ENCODE results near the gene HILPDA. TPM values are rescaled to one million over a fixed set of nuclear protein-coding genes. Genes with fewer than 3 reads are reported as not detected.
"Not testable (repeated sequence)": the region's sequence is repeated elsewhere in the genome, so short reads cannot be mapped to it uniquely, and the experiment has no call there.

HILPDA gene
- total RNA-seq, 1 donor from 2014 or later = 15.6 TPM

DNA sequence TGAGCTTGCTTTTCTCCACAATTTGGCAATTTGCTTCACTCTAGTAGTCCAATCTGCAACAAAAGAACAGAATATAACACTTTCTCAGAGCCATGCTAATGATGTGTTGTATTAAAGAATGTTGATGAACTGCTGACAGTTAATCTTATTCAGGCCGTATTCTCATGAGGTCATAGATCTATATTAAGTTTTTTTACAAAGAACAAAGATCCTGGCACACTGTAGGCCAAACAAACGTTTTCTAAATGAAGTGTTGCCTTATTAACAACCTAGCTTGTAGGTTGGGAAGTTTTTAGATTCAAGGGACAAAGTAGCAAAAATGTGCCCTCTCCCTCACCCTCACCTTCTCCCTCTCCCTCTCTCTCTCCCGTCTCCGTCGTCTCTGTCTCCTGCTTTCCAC, 6.8 kb downstream of the HILPDA start:
- Histone ChIP-seq H3K36me3 (ENCODE audit: control insufficient read depth, insufficient read depth, low read length) (no peaks in the 10 kb centered on the region), H3K4me3 (ENCODE audit: low read depth, low read length) (no peak overlapping the region), H3K27me3 (ENCODE audit: control insufficient read depth, insufficient read depth, low read length) (no peaks in the 10 kb centered on the region)
- TF ChIP-seq, protein P1, sequence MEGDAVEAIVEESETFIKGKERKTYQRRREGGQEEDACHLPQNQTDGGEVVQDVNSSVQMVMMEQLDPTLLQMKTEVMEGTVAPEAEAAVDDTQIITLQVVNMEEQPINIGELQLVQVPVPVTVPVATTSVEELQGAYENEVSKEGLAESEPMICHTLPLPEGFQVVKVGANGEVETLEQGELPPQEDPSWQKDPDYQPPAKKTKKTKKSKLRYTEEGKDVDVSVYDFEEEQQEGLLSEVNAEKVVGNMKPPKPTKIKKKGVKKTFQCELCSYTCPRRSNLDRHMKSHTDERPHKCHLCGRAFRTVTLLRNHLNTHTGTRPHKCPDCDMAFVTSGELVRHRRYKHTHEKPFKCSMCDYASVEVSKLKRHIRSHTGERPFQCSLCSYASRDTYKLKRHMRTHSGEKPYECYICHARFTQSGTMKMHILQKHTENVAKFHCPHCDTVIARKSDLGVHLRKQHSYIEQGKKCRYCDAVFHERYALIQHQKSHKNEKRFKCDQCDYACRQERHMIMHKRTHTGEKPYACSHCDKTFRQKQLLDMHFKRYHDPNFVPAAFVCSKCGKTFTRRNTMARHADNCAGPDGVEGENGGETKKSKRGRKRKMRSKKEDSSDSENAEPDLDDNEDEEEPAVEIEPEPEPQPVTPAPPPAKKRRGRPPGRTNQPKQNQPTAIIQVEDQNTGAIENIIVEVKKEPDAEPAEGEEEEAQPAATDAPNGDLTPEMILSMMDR (IDR thresholded peaks at IDR 0.05; ENCODE audit: insufficient read depth, low read length, poor library complexity, severe bottlenecking) = no peak
- no peak for DNase-seq (ENCODE audit: low read depth)

DNA sequence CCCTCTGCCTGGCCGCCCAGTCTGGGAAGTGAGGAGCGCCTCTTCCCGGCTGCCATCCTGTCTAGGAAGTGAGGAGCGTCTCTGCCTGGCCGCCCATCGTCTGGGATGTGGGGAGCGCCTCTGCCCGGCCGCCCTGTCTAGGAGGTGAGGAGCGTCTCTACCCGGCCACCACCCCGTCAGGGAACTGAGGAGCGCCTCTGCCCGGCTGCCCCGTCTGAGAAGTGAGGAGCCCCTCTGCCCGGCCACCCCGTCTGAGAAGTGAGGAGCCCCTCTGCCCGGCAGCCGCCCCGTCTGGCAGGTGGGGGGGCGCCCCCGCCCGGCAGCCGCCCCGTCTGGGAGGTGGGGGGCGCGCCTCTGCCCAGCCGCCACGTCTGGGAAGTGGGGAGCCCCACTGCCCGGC, 7.7 kb downstream of the HILPDA start:
- not testable (repeated sequence) for H3K4me3 ChIP-seq (ENCODE audit: low read depth, low read length); H3K36me3 ChIP-seq (ENCODE audit: control insufficient read depth, insufficient read depth, low read length); DNase-seq (ENCODE audit: low read depth); H3K27me3 ChIP-seq (ENCODE audit: control insufficient read depth, insufficient read depth, low read length)

DNA sequence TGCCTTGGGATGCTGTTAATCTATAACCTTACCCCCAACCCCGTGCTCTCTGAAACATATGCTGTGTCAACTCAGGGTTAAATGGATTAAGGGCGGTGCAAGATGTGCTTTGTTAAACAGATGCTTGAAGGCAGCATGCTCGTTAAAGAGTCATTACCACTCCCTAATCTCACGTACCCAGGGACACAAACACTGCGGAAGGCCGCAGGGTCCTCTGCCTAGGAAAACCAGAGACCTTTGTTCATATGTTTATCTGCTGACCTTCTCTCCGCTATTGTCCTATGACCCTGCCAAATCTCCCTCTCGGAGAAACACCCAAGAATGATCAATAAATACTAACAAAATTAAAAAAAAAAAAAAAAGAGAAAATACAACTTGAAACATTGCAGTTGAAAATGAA, 8.3 kb downstream of the HILPDA start:
- not testable (repeated sequence) for DNase-seq (ENCODE audit: low read depth); H3K4me3 ChIP-seq (ENCODE audit: low read depth, low read length); H3K27me3 ChIP-seq (ENCODE audit: control insufficient read depth, insufficient read depth, low read length); H3K36me3 ChIP-seq (ENCODE audit: control insufficient read depth, insufficient read depth, low read length)

DNA sequence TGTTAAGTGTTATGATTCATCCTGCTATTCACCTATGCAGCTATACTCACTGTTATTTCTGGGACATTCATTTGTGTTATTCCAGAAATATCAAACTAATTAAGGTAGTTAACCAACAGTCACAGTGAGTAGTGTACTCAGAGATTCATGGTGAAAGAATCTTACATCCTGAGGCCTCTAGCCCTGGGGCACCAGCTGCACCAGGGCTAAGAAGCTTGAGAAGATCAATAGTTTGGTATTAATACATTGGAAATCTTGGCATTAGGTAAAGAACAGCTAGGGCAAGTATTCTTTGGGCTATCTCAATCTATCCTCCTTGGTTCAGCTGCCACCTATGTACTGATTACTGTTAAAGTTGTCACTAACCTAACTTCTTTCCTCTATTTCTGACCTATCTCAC, 11.2 kb downstream of the HILPDA start:
- not testable (repeated sequence) for H3K4me3 ChIP-seq (ENCODE audit: low read depth, low read length); DNase-seq (ENCODE audit: low read depth); H3K27me3 ChIP-seq (ENCODE audit: control insufficient read depth, insufficient read depth, low read length); H3K36me3 ChIP-seq (ENCODE audit: control insufficient read depth, insufficient read depth, low read length)

DNA sequence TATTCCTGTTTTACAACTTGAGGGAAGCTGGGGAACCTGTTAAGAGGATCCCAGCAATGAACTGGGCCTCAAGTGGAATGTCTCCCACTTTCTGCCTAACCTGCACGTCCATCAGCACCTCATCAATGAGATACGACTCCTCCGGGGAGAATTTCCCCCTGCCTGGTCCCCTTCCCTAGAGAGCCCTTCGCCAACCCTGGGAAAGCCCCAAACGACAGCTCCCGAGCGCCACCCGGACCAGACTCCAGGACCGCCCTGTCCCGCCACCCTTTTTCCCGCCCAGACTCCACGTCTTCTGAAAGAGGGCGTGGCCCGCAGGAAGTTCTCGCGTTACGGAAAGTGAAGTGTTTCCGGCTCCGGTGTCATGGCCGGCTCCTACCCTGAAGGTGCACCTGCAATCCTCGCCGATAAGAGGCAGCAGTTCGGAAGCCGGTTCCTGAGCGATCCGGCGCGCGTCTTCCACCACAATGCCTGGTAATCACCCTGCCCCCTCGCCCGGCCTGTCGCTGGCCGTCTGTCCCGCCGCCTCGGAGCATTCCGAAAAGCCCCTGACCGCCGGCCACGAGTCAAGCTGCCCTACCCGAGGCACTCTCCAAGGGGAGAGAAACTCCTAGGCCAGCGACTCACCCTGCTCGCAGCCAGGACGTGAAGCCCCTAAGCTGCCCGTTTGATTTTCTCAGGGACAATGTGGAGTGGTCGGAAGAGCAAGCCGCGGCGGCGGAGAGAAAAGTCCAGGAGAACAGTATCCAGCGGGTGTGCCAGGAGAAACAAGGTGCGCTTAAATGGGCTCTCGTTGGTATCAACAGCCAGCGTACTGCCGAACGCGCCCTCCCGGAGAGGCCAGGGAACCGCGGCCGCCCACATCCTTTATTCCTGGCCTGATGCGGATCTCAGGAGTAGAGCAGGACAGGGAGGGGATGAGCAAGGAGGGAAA, 21.0 kb downstream of the HILPDA start, which contains the start of gene METTL2B:
Gene METTL2B, plus strand, starts transcription at position 347 of the 934 bp plus-strand sequence. Its CDS starts 18 bp downstream, at position 365.
- H3K27me3 ChIP-seq (ENCODE audit: control insufficient read depth, insufficient read depth, low read length); H3K36me3 ChIP-seq (ENCODE audit: control insufficient read depth, insufficient read depth, low read length): not testable (repeated sequence)
- peak within 1 kb of the TSS; percentile 84 for H3K4me3 ChIP-seq (ENCODE audit: low read depth, low read length)
- peak; percentile 71 for DNase-seq (ENCODE audit: low read depth)
- TF ChIP-seq, protein P1 (IDR thresholded peaks at IDR 0.05; ENCODE audit: insufficient read depth, low read length, poor library complexity, severe bottlenecking) = peak; percentile 49

DNA sequence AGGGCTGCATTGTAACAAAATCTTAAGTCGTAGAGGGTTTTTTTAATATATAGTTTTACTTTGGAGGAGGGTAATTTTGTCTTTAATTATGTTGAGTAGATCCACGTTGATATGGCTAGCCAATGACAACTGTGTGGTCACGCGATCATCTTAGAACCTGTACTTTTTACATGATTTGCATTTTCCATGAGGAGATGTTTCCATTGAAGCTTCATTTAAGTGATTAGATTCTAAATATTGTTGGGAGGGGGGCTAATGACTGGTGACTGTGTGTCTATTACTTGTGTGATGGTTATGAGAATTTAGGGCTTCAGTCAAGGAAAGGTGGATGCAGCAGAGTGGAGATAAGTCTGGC, 21.6 kb downstream of the HILPDA start:
- not testable (repeated sequence) for H3K36me3 ChIP-seq (ENCODE audit: control insufficient read depth, insufficient read depth, low read length); DNase-seq (ENCODE audit: low read depth)

DNA sequence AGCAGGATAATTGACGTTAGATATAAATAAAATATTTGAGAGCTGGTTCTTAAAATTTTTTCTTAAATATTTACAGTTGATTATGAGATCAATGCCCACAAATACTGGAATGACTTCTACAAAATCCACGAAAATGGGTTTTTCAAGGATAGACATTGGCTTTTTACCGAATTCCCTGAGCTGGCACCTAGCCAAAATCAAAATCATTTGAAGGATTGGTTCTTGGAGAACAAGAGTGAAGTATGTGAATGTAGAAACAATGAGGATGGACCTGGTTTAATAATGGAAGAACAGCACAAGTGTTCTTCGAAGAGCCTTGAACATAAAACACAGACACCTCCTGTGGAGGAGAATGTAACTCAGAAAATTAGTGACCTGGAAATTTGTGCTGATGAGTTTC, 23.4 kb downstream of the HILPDA start:
- not testable (repeated sequence) for DNase-seq (ENCODE audit: low read depth); H3K27me3 ChIP-seq (ENCODE audit: control insufficient read depth, insufficient read depth, low read length); H3K36me3 ChIP-seq (ENCODE audit: control insufficient read depth, insufficient read depth, low read length); H3K4me3 ChIP-seq (ENCODE audit: low read depth, low read length)

More for the DNA sequence above, 21.6 kb downstream of the HILPDA start:
- not testable (repeated sequence) for H3K27me3 ChIP-seq (ENCODE audit: control insufficient read depth, insufficient read depth, low read length)
- peak overlapping the region; percentile 84 for H3K4me3 ChIP-seq (ENCODE audit: low read depth, low read length)

DNA sequence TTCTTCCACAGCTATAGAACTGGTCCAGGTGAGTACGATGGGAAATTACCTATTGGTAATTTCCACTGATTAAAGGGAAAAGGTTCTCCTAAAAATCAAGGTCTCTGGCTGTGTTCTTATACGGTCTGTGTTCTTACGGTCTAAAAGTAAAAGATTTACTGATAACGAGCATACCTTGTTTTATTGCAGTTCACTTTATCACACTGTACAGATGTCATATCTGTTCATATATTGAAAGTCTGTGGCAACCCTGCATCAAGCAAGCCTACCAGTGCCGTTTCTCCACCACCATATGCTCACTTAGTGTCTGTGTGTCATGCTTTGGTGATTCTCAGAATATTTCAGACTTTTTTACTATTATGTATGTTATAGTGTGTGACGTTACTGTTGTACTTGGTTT, 32.5 kb downstream of the HILPDA start:
- not testable (repeated sequence) for H3K36me3 ChIP-seq (ENCODE audit: control insufficient read depth, insufficient read depth, low read length); H3K27me3 ChIP-seq (ENCODE audit: control insufficient read depth, insufficient read depth, low read length); DNase-seq (ENCODE audit: low read depth)

DNA sequence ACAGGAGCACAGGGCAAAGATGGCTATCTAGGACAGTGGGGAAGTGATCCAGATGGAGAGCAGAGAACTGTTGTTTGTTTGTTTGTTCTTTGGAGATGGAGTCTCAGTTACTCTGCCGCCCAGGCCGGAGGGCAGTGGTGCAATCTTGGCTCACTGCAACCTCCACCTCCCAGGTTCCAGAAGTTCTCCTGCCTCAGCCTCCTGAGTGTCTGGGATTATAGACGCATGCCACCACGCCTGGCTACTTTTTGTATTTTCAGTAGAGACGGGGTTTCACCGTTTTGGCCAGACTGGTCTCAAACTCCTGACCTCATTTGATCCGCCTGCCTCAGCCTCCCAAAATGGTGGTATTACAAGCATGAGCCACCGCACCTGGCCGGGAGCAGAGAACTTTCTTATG, 41.7 kb downstream of the HILPDA start:
- Histone ChIP-seq H3K4me3 (ENCODE audit: low read depth, low read length) (no peak overlapping the region), H3K27me3 (ENCODE audit: control insufficient read depth, insufficient read depth, low read length) (no peaks in the 10 kb centered on the region), H3K36me3 (ENCODE audit: control insufficient read depth, insufficient read depth, low read length) (no peaks in the 10 kb centered on the region)
- TF ChIP-seq, protein P1 (IDR thresholded peaks at IDR 0.05; ENCODE audit: insufficient read depth, low read length, poor library complexity, severe bottlenecking) = no peak
- DNase-seq (ENCODE audit: low read depth) = no peak

More for the DNA sequence above, 32.5 kb downstream of the HILPDA start:
- H3K4me3 ChIP-seq (ENCODE audit: low read depth, low read length) = not testable (repeated sequence)

DNA sequence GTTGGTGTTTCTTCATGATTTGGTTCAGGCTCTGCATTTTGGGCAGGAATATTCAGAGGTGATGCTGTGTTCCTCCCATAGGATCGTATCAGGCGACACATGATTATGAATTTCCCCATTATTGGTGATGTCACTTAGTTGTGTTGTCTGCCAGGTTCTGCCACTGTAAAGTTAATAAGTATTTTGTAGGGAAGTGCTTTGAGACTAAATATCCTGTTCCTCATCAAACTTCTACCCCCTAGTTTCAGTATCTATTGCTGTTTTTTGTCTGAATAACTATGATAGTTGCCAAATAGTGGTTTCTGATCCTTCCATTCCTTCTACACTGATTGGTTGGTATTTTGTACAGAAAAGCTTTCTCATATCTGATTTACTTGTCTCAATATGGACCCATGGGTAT, 49.7 kb downstream of the HILPDA start:
- not testable (repeated sequence) for DNase-seq (ENCODE audit: low read depth); H3K4me3 ChIP-seq (ENCODE audit: low read depth, low read length); H3K36me3 ChIP-seq (ENCODE audit: control insufficient read depth, insufficient read depth, low read length); H3K27me3 ChIP-seq (ENCODE audit: control insufficient read depth, insufficient read depth, low read length)

DNA sequence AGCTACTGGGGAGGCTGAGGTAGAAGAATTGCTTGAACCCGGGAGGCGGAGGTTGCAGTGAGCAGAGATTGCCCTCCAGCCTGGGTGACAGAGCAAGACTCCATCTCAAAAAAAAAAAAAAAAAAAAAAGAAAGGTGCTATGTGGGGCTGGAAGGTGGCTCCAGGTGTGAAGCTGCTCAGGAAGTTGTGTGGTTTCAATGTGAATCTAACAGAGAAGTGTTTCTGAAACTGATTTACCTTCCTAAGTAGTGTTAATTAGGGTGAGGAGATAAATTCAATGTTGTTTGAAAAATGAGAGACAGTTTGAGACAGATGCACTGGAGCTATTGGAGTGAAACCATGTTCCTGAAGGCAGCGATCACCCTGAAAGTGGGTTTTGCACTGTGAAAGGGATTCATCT, 51.1 kb downstream of the HILPDA start:
- H3K27me3 ChIP-seq (ENCODE audit: control insufficient read depth, insufficient read depth, low read length); DNase-seq (ENCODE audit: low read depth); H3K36me3 ChIP-seq (ENCODE audit: control insufficient read depth, insufficient read depth, low read length); H3K4me3 ChIP-seq (ENCODE audit: low read depth, low read length): not testable (repeated sequence)

All from kidney epithelial cell (primary cell).